Stimulated activated CD4-positive, alpha-beta T cell treated with anti-CD3 and anti-CD28 coated beads, TNF-alpha, amount 100 ng/mL, for 1 hour (primary cell): Measurements from ENCODE around the gene SLC66A2.

Experiments used
- DNase-seq, 3 donors: peaks; one replicate each; pipeline ENCODE4 v3.0.0-alpha.2; 2020; ENCODE audit warnings: low read depth in 3 of 3, low spot score in 1 of 3

SLC66A2 gene

GRCh38 chr18:79904357-79905147 lies 46.9 kb downstream of the SLC66A2 start:
- DNase-seq, result no peak

- no peak for DNase-seq
Measured at GRCh38 chr18:79903787-79904356, 47.6 kb downstream of the SLC66A2 start.

DNA sequence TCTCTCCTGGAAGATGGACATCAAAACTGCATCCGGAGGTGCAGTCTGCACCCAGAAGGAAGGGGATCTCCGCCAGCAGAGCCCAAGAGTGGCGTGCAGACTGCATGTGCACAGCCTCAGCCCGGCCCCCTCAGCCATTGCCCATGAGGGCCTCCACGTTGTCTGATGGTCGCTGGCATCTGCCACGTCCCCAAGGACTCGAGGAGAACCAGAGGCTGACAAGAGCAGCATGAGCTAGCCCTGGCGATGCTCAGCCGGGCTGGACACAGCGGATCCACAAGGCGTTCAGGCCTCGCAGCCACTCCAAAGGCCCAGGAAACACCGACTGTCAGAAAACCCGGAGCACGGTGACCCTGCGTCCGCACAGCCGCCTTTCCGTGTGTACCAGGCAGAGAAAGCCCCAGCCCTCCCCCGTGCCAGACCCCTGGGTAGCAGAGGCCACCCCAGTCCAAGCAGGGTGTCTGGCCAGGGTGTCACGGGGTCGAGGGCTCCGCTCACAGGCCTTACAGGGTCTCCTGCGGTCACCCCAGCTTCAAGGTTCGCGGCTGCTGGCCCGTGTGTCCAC lies 48.3 kb downstream of the SLC66A2 start:
- no peak for DNase-seq

DNA sequence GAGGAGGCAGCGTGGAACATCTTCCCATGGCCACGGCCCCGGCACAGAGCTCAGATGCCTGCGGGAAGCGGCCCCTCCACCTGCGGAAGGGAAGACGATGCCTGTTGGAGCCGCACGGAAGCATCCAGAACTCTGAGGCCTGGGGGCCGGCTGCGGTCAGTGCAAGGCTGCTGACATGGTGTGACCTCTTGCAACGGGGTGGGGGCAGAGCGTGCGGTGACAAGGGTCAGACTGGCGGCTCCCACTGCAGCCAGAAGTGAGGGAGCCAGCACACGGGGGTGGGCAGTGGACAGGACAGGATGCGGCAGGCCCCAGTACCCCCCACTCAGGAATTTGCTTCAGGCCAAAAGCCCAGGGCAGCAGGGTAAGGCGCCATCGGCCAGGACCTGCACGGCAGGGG lies 48.8 kb downstream of the SLC66A2 start:
- no peak for DNase-seq

GRCh38 chr18:79902075-79902474 lies 49.4 kb downstream of the SLC66A2 start:
- DNase-seq, result no peak

- no peak for DNase-seq
Measured at GRCh38 chr18:79901665-79902064, 49.8 kb downstream of the SLC66A2 start.

- no peak for DNase-seq
Measured at GRCh38 chr18:79900610-79901570, 50.6 kb downstream of the SLC66A2 start.

- no peak for DNase-seq
Measured at GRCh38 chr18:79899609-79900445, 51.6 kb downstream of the SLC66A2 start.

GRCh38 chr18:79898952-79899608 lies 52.4 kb downstream of the SLC66A2 start:
- no peak for DNase-seq

DNA sequence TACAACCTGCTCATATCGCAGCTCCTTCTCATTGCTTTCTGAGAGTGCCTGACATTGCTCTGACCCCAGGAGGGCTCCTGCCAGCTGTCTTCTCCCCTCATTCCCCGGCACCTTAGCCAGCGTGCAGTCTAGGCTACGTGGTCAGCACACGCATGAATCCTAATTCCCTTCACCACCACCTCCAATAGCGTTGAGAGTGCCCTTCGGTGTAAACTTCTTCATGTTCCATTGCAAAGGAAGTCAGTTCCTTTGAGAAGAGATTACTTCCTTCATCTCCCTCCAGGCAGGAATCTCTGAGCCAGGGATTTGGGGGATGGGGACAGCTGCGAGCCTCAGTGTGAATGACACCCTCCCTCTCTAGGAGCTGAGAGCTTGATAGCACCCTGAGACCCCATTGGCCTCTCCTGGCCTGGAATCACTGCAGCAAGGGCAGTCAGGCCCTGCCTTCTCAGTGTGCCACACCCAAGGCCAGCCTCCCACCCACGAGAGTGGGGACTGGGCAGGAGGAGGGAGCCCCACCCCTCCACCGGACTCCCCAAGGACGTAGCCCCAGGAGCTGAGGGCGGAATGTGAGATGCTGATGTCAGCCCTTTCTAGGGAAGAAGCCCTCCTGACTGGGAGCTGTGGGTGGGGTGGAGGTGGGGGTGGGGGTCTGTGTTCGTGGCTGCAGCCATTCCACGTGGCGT lies 53.4 kb downstream of the SLC66A2 start:
- DNase-seq, result no peak

DNA sequence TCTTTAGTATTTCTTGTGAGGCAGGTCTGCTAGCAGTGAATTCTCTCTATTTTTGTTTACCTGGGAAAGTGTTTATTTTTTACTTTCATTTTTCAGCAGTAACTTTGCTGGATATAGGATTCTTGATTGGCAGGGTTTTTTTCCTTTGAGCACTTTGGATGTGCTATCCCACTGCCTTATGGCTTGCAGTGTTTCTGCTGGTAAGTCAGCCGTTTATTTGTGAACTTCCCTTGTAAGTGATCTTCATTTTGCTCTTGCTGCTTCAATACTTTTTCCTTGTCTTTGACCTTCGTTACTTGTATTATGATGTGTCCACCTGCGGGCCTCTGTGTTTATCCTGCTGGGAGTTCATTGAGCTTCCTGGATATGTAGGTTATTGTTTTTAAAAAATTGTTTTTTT lies 54.7 kb downstream of the SLC66A2 start:
- DNase-seq, result no peak

- DNase-seq, result no peak
Measured at GRCh38 chr18:79890674-79891073, 60.8 kb downstream of the SLC66A2 start.

DNA sequence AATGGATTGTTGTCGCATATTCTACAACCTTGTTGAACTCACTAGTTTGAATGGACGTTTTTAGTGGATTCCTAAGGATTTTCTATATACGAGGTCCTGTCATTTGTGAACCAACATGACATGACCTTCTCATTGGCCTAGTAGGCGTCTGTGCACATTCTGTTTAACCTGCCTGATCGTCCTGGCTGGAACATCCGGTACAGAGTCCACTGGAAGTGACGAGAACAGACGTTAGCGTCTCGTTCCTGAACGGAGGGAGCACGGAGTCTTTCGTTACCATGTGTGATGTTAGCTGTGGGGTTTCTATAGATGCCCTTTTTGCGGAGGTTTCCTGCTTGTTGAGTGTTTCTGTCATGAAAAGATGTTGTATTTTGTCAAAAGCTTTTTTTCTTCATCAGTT lies 61.9 kb downstream of the SLC66A2 start:
- DNase-seq, result no peak

DNA sequence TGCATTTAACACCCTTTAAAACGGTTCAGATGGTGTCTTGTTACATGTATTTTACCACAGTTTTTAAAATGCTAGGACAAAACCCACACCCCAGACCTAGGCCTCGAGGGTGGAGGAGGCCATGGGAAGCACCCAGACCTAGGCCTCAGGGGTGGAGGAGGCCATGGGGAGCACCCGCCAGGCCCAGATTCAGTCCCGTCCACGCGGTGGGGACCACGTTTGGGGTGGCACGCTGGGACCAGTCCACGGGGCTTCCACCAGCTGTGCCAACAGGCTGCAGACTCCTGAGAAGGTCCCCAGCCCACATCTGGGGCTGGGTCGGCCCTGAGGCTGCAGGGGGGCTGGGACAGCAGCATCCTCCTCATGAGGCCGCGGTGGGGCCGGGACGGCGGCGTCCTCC lies 63.4 kb downstream of the SLC66A2 start:
- no peak for DNase-seq

- DNase-seq, result no peak
Measured at GRCh38 chr18:79887181-79888000, 64.1 kb downstream of the SLC66A2 start.

DNA sequence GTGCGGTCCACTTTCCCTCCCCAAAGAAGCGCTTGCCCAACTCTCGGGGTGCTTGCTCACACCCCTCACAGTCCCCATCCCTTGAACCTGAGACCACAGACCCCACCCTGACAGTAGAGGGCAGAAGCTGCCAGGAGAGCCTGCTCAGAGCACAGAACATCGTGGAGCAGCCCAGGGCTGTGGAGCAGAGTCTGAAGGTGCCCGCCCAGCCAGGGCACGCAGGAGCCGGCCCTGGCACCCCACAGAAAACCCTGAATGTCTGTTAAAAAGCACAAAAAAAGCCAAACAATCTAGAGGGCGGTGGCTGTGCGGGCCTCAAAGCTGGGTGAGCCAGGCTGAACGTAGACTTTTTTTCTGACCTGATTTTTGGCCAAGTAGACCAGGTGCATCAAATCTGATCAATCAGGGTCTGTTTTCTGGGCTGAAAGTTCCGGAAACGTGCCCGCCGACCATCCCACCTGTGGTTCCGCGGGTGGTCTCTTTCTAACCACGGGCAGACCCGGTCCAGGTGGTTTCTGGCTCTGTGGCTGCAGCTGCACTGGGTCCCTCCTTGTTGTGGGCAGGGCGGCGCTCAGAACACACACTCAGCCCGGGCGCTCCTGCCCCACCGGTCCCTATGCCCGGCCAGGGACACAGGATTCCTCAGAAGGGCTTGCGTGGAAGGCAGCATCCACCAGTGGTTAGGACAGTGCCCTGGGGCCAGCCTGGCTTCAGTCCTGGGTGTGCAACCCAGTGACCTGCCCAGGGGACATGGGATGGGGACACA lies 66.3 kb downstream of the SLC66A2 start:
- no peak for DNase-seq

GRCh38 chr18:79884294-79884962 lies 67.0 kb downstream of the SLC66A2 start:
- no peak for DNase-seq
